PFSK-1 (cell line): Measurements from ENCODE around the gene SMYD1.

Source experiments
- FOXP2 ChIP-seq: optimal IDR thresholded peaks from 2 replicates; pipeline ENCODE3; 2011; ENCODE audit warnings: borderline replicate concordance, control low read depth, inconsistent platforms; ENCODE audit not compliant: insufficient read depth; ENCODE audit errors: extremely low read length, extremely low read depth
- SIN3A ChIP-seq: IDR thresholded peaks from 2 replicates; pipeline ENCODE4 v1.6.1; 2012; ENCODE audit warnings: mild to moderate bottlenecking, low read length, moderate library complexity, borderline replicate concordance; ENCODE audit not compliant: insufficient read depth

DNA sequence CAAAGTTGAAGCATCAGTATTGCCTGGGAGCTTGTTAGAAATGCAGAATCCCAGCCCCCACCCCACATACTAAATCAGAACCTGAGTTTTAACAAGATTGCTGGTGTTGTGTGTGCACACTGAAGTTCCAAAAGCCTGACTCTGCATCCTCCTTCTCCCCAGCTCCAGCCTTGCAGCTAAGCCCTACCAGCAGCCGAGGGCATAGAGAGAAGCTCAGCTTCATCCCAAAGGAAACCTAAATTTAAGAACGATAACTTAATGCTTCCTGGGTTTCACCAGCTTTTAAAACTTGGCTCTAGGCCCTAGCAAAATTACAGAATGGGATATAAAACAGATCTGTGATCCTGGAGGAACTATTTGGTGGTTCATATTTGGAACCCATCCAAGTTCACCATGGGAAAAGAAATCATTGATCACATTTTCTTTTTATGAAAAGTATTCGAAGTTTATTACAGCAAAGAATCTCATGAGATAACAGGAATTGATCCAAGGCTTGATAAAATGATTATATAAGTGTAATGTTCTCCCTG lies 11.1 kb downstream of the SMYD1 start:
- TF ChIP-seq FOXP2 (no peak), SIN3A (no peak)
